ENCODE data around the gene TLR10.

GRCh38 chr4:38782452-38783108 lies at the start of gene TLR10:
- TF ChIP-seq, protein P1, sequence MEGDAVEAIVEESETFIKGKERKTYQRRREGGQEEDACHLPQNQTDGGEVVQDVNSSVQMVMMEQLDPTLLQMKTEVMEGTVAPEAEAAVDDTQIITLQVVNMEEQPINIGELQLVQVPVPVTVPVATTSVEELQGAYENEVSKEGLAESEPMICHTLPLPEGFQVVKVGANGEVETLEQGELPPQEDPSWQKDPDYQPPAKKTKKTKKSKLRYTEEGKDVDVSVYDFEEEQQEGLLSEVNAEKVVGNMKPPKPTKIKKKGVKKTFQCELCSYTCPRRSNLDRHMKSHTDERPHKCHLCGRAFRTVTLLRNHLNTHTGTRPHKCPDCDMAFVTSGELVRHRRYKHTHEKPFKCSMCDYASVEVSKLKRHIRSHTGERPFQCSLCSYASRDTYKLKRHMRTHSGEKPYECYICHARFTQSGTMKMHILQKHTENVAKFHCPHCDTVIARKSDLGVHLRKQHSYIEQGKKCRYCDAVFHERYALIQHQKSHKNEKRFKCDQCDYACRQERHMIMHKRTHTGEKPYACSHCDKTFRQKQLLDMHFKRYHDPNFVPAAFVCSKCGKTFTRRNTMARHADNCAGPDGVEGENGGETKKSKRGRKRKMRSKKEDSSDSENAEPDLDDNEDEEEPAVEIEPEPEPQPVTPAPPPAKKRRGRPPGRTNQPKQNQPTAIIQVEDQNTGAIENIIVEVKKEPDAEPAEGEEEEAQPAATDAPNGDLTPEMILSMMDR (IDR thresholded peaks at IDR 0.05) = peak; percentile 53
- no peak for TF ChIP-seq POLR2A (IDR thresholded peaks at IDR 0.05; ENCODE audit: low read length)
- peak; percentile 53 for TF ChIP-seq SMC3 (IDR thresholded peaks at IDR 0.05)
- no peak for TF ChIP-seq CHD2 (IDR thresholded peaks at IDR 0.05; ENCODE audit: low read length, partially characterized antibody)
- TF ChIP-seq RCOR1 (IDR thresholded peaks at IDR 0.05; ENCODE audit: low read depth, low read length) = no peak
- TF ChIP-seq, protein P2, sequence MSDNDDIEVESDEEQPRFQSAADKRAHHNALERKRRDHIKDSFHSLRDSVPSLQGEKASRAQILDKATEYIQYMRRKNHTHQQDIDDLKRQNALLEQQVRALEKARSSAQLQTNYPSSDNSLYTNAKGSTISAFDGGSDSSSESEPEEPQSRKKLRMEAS (IDR thresholded peaks at IDR 0.05) = no peak

Measured in A549 (cell line).